Upper lobe of left lung (tissue), 4 donors: ENCODE results near the gene RBP3.

Source experiments
- EP300 ChIP-seq, 4 donors: sonication (generic); formaldehyde crosslinking; IDR thresholded peaks; one replicate each; pipeline ENCODE4 v1.5.1; 2017; ENCODE audit warnings: antibody characterized with exemption in 4 of 4, control low read depth in 2 of 4
- POLR2A ChIP-seq, 4 donors: fragments of 450-650 bp; IDR thresholded peaks; one replicate each; pipeline ENCODE4 v1.5.1; 2016 to 2017; ENCODE audit warnings: antibody characterized with exemption in 4 of 4, mild to moderate bottlenecking in 2 of 4
- POLR2AphosphoS5 ChIP-seq, 2 donors: sonication (generic); formaldehyde crosslinking; IDR thresholded peaks; one replicate each; pipeline ENCODE4 v1.5.1; 2017; ENCODE audit warnings: antibody characterized with exemption in 2 of 2
- TF ChIP-seq, protein P1 (sequence below), 6 experiments: fragments of 450-650 bp in 4 of 6; fragments of 200-600 bp in 2 of 6; sonication (generic) in 2 of 6; IDR thresholded peaks; one replicate each; pipeline ENCODE4 v1.5.1; 2016 to 2019; ENCODE audit warnings: antibody characterized with exemption in 6 of 6

DNA sequence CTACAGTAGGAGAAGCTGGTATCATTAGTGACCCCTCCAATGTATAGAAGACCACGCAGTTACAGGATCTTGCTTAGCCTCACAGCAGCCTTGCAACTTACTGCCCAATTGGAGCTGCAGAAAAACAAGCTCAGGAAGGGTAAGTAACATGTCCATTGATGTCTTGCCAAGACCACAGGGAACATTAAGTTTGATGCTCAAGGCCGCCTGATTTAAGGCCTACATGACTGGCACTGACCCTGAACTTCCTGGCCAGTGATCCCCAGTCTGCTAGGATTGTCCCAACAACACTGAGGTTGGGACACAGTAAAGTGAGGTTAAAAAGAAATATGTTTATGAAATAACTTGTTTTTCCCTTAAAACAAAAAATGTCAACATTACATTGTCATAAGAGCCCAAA lies 32.7 kb upstream of the RBP3 start:
- TF ChIP-seq, protein P1, sequence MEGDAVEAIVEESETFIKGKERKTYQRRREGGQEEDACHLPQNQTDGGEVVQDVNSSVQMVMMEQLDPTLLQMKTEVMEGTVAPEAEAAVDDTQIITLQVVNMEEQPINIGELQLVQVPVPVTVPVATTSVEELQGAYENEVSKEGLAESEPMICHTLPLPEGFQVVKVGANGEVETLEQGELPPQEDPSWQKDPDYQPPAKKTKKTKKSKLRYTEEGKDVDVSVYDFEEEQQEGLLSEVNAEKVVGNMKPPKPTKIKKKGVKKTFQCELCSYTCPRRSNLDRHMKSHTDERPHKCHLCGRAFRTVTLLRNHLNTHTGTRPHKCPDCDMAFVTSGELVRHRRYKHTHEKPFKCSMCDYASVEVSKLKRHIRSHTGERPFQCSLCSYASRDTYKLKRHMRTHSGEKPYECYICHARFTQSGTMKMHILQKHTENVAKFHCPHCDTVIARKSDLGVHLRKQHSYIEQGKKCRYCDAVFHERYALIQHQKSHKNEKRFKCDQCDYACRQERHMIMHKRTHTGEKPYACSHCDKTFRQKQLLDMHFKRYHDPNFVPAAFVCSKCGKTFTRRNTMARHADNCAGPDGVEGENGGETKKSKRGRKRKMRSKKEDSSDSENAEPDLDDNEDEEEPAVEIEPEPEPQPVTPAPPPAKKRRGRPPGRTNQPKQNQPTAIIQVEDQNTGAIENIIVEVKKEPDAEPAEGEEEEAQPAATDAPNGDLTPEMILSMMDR (IDR thresholded peaks at IDR 0.05) = no peak
- TF ChIP-seq EP300 (IDR thresholded peaks at IDR 0.05) = no peak
- TF ChIP-seq POLR2AphosphoS5 (IDR thresholded peaks at IDR 0.05) = no peak
- no peak for TF ChIP-seq POLR2A (IDR thresholded peaks at IDR 0.05)
